ENCODE measurements around the gene TPSAB1.
"Not testable (repeated sequence)": the region's sequence is repeated elsewhere in the genome, so short reads cannot be mapped to it uniquely, and the experiment has no call there.

The TPSAB1 gene

DNA sequence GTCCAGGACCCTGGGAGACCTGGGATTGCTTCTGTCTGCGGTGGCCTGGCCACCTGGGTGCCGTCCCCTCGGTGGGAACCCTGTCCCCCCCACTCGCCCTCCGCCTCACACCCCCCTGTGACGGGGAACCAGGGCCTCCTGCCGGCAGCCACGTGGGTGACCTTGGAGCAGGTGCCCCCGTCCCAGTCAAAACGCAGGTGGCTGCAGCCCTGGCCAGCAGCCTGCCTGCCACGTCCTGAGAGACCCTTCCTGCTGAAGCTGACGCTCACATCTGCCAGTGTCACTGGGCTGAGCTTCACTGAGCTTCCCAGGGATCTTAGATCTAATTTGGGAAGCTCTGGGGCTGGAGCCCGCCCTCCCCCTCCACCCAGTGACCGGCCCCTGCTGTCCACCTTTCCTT, 13.8 kb upstream of the TPSAB1 start:
- not testable (repeated sequence) for H3K4me3 Mint-ChIP-seq; H3K27ac Mint-ChIP-seq; H3K27me3 Mint-ChIP-seq; H3K4me1 Mint-ChIP-seq (ENCODE audit: low read depth); H3K9me3 Mint-ChIP-seq; H3K36me3 Mint-ChIP-seq (ENCODE audit: low read depth)

GRCh38 chr16:1228227-1228626, 12.3 kb upstream of the TPSAB1 start:
- not testable (repeated sequence) for H3K27ac Mint-ChIP-seq; H3K36me3 Mint-ChIP-seq (ENCODE audit: low read depth); H3K4me3 Mint-ChIP-seq; H3K9me3 Mint-ChIP-seq; H3K27me3 Mint-ChIP-seq; H3K4me1 Mint-ChIP-seq (ENCODE audit: low read depth)

GRCh38 chr16:1229476-1229875, 11.0 kb upstream of the TPSAB1 start:
- H3K36me3 Mint-ChIP-seq (ENCODE audit: low read depth); H3K27ac Mint-ChIP-seq; H3K4me3 Mint-ChIP-seq; H3K27me3 Mint-ChIP-seq; H3K4me1 Mint-ChIP-seq (ENCODE audit: low read depth); H3K9me3 Mint-ChIP-seq: not testable (repeated sequence)

- H3K36me3 Mint-ChIP-seq (ENCODE audit: low read depth); H3K4me3 Mint-ChIP-seq; H3K27me3 Mint-ChIP-seq; H3K4me1 Mint-ChIP-seq (ENCODE audit: low read depth); H3K9me3 Mint-ChIP-seq; H3K27ac Mint-ChIP-seq: not testable (repeated sequence)
Measured at GRCh38 chr16:1230084-1230470, 10.4 kb upstream of the TPSAB1 start, which contains the start of gene TPSB2. Gene TPSB2, minus strand, starts transcription at chr16:1230184. Its CDS starts 233 bp downstream, at chr16:1229951.

DNA sequence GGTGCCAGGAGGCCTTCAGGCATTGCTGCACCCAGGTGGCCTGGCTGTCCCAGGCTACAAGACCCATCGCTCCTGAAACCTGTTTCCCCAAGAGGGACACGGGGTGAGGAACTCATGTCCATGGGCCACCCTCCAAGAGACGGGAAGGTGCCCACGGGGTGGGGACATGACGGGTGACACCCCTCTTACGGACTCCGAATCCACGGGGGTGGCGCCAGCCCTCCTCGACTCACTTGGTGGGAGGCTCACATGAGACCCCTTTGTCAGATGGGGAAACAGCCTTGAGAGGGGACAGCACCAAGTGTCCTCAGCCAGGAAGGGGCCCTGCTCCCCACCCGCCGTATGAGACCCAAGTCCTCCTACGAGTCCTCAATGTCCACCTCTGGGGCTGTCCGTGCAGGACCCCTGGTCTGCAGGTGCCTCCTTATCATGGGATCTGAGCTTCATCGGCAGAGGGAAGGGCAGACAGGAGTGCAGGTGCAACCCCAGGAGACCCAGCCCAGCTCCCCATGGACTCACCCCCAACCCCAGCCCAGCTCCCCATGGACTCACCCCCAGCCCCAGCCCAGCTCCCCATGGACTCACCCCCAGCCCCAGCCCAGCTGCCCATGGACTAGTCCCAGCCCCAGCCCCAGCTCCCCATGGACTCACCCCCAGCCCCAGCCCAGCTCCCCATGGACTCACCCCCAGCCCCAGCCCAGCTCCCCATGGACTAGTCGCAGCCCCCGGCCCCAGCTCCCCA, 9.9 kb upstream of the TPSAB1 start:
- not testable (repeated sequence) for H3K9me3 Mint-ChIP-seq; H3K4me3 Mint-ChIP-seq; H3K4me1 Mint-ChIP-seq (ENCODE audit: low read depth); H3K27me3 Mint-ChIP-seq; H3K36me3 Mint-ChIP-seq (ENCODE audit: low read depth); H3K27ac Mint-ChIP-seq

DNA sequence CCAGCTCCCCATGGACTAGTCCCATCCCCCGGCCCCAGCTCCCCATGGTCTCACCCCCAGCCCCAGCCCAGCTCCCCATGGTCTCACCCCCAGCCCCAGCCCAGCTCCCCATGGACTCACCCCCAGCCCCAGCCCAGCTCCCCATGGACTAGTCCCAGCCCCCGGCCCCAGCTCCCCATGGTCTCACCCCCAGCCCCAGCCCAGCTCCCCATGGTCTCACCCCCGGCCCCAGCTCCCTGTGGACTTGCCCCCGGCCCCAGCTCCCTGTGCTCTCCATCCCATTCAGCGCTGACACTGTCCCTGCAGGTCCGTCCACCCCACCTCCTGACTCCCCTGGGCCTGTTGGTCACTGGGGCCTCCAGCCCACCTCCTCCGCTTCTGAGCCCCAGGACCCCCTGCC, 9.2 kb upstream of the TPSAB1 start:
- not testable (repeated sequence) for H3K27ac Mint-ChIP-seq; H3K9me3 Mint-ChIP-seq; H3K36me3 Mint-ChIP-seq (ENCODE audit: low read depth); H3K4me3 Mint-ChIP-seq; H3K27me3 Mint-ChIP-seq; H3K4me1 Mint-ChIP-seq (ENCODE audit: low read depth)

GRCh38 chr16:1232049-1232748, 8.3 kb upstream of the TPSAB1 start:
- H3K4me3 Mint-ChIP-seq; H3K27me3 Mint-ChIP-seq; H3K4me1 Mint-ChIP-seq (ENCODE audit: low read depth); H3K27ac Mint-ChIP-seq; H3K36me3 Mint-ChIP-seq (ENCODE audit: low read depth); H3K9me3 Mint-ChIP-seq: not testable (repeated sequence)

DNA sequence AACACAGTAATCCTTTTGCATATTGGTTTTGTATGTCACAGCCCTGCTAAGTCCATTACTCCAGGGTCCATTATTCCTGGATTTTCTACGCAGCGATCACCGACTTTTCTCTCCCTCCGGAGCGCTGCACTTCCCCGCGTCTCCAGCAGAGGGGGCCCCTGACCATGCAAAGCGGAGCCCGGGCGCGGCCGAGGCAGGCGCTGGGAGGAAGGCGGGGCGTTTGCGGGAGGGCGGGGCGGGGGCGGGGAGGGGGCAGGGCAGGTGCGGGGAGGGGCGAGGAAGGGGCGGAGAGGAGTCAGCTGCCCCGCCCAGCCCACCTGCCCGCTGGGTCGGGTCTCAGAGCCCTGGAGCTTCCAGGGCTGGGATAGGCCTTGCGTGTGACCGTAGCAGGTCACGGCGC, 3.8 kb upstream of the TPSAB1 start:
- H3K27me3 Mint-ChIP-seq; H3K9me3 Mint-ChIP-seq; H3K4me3 Mint-ChIP-seq; H3K4me1 Mint-ChIP-seq (ENCODE audit: low read depth); H3K36me3 Mint-ChIP-seq (ENCODE audit: low read depth); H3K27ac Mint-ChIP-seq: not testable (repeated sequence)

GRCh38 chr16:1237990-1238389, 2.5 kb upstream of the TPSAB1 start:
- Mint-ChIP-seq H3K36me3 (ENCODE audit: low read depth) (no peaks in the 10 kb centered on the region), H3K9me3 (no peaks in the 10 kb centered on the region), H3K27ac (no peak overlapping the region), H3K4me1 (ENCODE audit: low read depth) (no peaks in the 10 kb centered on the region), H3K27me3 (no peaks in the 10 kb centered on the region), H3K4me3 (no peak overlapping the region)

DNA sequence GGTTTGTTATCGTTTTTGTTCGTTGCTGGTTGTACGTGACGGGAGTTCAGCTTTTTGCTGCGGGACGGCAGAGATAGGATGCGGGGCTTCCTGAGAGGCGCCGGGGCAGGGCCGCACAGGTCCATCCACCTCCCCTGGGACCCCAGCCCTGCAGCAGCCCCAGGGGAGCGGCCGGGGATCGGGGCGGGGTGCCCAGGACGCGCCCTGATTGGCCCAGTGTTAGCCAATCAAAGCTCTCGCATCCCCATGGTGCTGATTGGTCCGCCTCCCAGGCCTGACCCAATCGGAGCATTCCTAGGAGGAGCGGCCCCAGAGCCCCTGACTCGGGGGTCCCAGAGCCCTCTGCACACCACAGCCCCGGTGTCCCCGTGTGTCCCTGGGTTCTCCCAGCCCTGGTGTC, 1.6 kb upstream of the TPSAB1 start:
- H3K4me1 Mint-ChIP-seq (ENCODE audit: low read depth); H3K9me3 Mint-ChIP-seq; H3K36me3 Mint-ChIP-seq (ENCODE audit: low read depth); H3K4me3 Mint-ChIP-seq; H3K27ac Mint-ChIP-seq; H3K27me3 Mint-ChIP-seq: not testable (repeated sequence)

DNA sequence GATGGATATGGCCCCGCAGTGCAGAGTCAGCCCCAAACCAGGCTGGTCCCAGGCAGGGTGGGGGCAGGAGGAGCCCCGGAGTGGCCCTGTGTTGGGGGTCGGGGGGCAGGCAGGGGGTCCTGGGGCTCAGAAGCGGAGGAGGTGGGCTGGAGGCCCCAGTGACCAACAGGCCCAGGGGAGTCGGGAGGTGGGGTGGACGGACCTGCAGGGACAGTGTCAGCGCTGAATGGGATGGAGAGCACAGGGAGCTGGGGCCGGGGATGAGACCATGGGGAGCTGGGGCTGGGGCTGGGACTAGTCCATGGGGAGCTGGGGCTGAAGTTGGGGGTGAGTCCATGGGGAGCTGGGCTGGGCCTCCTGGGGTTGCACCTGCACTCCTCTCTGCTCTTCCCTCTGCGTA, 930 bp upstream of the TPSAB1 start:
- H3K27ac Mint-ChIP-seq; H3K9me3 Mint-ChIP-seq; H3K4me3 Mint-ChIP-seq; H3K36me3 Mint-ChIP-seq (ENCODE audit: low read depth); H3K4me1 Mint-ChIP-seq (ENCODE audit: low read depth); H3K27me3 Mint-ChIP-seq: not testable (repeated sequence)

DNA sequence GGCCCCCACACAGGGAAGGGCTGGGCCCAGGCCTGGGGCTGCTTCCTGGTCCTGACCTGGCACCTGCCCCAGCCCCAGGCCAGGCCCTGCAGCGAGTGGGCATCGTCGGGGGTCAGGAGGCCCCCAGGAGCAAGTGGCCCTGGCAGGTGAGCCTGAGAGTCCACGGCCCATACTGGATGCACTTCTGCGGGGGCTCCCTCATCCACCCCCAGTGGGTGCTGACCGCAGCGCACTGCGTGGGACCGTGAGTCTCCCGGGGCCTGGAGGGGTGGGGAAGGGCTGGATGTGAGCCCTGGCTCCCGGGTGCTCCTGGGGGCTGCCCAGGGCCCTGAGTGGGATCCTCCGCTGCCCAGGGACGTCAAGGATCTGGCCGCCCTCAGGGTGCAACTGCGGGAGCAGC, 576 bp downstream of the TPSAB1 start:
- H3K9me3 Mint-ChIP-seq; H3K27ac Mint-ChIP-seq; H3K27me3 Mint-ChIP-seq; H3K36me3 Mint-ChIP-seq (ENCODE audit: low read depth); H3K4me1 Mint-ChIP-seq (ENCODE audit: low read depth); H3K4me3 Mint-ChIP-seq: not testable (repeated sequence)

DNA sequence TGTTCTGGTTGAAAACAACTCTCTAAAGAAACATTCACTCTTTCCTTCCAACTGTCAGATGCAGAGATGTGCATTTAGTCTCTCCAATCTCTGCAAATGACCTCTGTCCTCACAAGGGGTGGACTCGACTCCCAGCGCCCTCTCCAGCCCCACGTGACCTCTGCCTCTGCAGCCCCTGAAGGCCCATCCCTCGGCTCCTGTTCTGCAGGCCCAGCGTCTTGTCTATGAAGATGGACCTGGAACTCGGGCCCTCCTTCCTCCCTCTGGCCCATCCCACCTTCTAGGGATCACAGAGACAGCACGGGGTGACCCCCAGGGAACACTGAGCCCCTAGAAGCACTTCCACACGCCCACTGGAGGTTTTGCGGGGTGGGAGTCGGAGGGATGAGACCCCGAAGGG, 2.9 kb downstream of the TPSAB1 start:
- not testable (repeated sequence) for H3K4me3 Mint-ChIP-seq; H3K36me3 Mint-ChIP-seq (ENCODE audit: low read depth); H3K4me1 Mint-ChIP-seq (ENCODE audit: low read depth); H3K27ac Mint-ChIP-seq; H3K9me3 Mint-ChIP-seq; H3K27me3 Mint-ChIP-seq

DNA sequence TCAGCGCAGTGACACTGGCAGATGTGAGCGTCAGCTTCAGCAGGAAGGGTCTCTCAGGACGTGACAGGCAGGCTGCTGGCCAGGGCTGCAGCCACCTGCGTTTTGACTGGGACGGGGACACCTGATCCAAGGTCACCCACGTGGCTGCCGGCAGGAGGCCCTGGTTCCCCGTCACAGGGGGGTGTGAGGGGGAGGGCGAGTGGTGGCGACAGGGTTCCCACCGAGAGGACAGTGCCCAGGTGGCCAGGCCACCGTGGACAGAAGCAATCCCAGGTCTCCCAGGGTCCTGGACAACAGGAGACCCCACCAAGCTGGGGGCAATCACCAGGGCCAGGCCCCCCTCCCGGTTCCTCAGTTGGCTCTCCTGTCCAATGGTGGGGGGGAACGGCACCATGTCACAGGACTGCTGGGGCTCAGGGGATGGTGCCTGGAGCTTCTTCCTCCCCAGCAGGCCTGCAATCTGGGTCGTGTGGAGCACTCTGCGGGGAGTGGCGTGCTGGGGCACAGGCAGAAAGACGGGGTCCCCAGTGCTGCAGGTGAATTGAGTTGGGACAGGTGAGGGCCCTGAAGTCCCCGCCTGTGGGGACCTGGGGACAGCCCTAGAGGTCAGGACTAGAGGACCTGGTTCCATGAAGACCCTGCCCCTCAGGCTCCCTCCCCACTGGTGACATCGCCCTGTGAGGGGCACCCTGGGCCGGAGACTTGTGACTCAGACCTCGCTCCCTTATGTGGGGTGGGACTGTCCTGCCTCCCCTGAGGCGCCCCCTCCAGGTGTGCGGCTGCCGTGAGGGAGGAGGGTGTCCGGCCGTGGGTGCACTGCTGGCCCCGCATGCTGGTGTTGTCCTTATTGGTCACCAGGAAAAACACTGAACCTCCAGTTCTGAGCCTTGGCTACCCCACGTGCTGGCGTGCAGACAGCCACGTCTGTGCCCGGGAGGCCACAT, 3.7 kb downstream of the TPSAB1 start:
- H3K27ac Mint-ChIP-seq = not testable (repeated sequence)

DNA sequence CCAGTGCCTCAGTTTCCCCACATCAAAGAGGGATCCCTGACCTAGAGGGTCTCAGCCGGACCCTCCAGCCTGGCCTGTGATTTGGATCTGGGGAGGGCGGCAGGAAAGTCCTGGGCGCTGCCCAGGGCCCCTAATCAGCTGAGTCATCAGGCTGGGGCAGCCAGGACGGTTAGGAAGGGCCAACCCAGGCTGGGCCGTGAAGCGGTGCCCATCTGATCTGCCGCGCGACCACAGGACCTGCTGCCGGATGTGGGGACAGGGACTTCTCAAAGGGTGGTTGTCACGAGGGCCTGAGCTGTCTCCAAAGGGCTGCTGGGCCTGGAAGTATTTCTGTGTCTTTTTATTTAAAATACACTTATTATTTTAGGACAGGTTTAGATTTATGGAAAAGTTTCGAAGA, 4.4 kb downstream of the TPSAB1 start:
- no peak overlapping the region for H3K4me3 Mint-ChIP-seq
- no peak overlapping the region for H3K27ac Mint-ChIP-seq
- H3K36me3 Mint-ChIP-seq (ENCODE audit: low read depth) = no peaks in the 10 kb centered on the region
- peaks cover 5% of the 10 kb centered on the region for H3K4me1 Mint-ChIP-seq (ENCODE audit: low read depth)
- no peaks in the 10 kb centered on the region for H3K9me3 Mint-ChIP-seq
- peaks cover 4% of the 10 kb centered on the region for H3K27me3 Mint-ChIP-seq

More for the DNA sequence above, 3.7 kb downstream of the TPSAB1 start:
- H3K36me3 Mint-ChIP-seq (ENCODE audit: low read depth); H3K4me3 Mint-ChIP-seq; H3K27me3 Mint-ChIP-seq; H3K4me1 Mint-ChIP-seq (ENCODE audit: low read depth); H3K9me3 Mint-ChIP-seq: not testable (repeated sequence)
